PC-9 (cell line): Measurements from ENCODE around the gene PRELID1. TPM values are rescaled to one million over a fixed set of nuclear protein-coding genes. Genes with fewer than 3 reads are reported as not detected.
A peak's percentile ranks its signal among the peaks of the same experiment; 100 is the strongest.
"Not testable (repeated sequence)": the region's sequence is repeated elsewhere in the genome, so short reads cannot be mapped to it uniquely, and the experiment has no call there.

Experiments used
- BruUV-seq: library from RNA; stranded (reverse); fragments of 400-500 nt; replicated peaks from 2 replicates; lab custom pipeline; 2021; lab: Mats Ljungman, UMichigan
- CTCF ChIA-PET: fragments of 300-600 bp; sonication (Branson Sonifier 250); formaldehyde crosslinking; loops from one replicate; lab custom pipeline; 2022; ENCODE audit warnings: antibody characterized with exemption; lab: Charles Lee
- POLR2A ChIA-PET: fragments of 300-600 bp; sonication (Branson Sonifier 250); formaldehyde crosslinking; loops from one replicate; lab custom pipeline; 2022; ENCODE audit warnings: antibody characterized with exemption; ENCODE audit not compliant: unreplicated experiment; lab: Charles Lee
- DNase-seq, 2 experiments: peaks; one replicate each; pipeline versions ENCODE4 v3.0.0 to v3.0.0-alpha.2; 2015 to 2022; ENCODE audit warnings: mixed read lengths in 1 of 2
- H2AFZ ChIP-seq: fragments of 200-600 bp; sonication (generic); 2 replicates; pipeline ENCODE4 v1.8.1; 2017; ENCODE audit warnings: antibody characterized with exemption
- H3F3A ChIP-seq: fragments of 200-600 bp; sonication (generic); 2 replicates; pipeline ENCODE4 v1.8.1; 2017; ENCODE audit warnings: antibody characterized with exemption, mild to moderate bottlenecking, low read depth; ENCODE audit not compliant: insufficient read depth
- H3K27ac ChIP-seq: fragments of 200-600 bp; sonication (generic); 2 replicates; pipeline ENCODE4 v1.6.1; 2016; ENCODE audit warnings: mixed run types
- H3K27me3 ChIP-seq: fragments of 200-600 bp; sonication (generic); 2 replicates; pipeline ENCODE4 v1.6.1; 2016; ENCODE audit warnings: low read depth, mixed run types; ENCODE audit not compliant: insufficient read depth
- H3K36me3 ChIP-seq: fragments of 200-600 bp; sonication (generic); 2 replicates; pipeline ENCODE4 v1.6.1; 2016; ENCODE audit warnings: low read depth, mixed run types
- H3K4me1 ChIP-seq: fragments of 200-600 bp; sonication (generic); replicated peaks from 2 replicates; pipeline ENCODE4 v1.6.1; 2016; ENCODE audit warnings: mixed run types; ENCODE audit not compliant: insufficient read depth
- H3K4me2 ChIP-seq: fragments of 200-600 bp; sonication (generic); 2 replicates; pipeline ENCODE4 v1.6.1; 2017; ENCODE audit warnings: mixed run types
- H3K4me3 ChIP-seq: fragments of 200-600 bp; sonication (generic); 2 replicates; pipeline ENCODE4 v1.6.1; 2016; ENCODE audit warnings: mixed run types
- H3K79me2 ChIP-seq: fragments of 200-600 bp; sonication (generic); 2 replicates; pipeline ENCODE4 v1.6.1; 2017; ENCODE audit warnings: low read depth, mixed run types
- H3K9me2 ChIP-seq: fragments of 200-600 bp; sonication (generic); 2 replicates; pipeline ENCODE4 v1.8.1; 2017; ENCODE audit warnings: mild to moderate bottlenecking; ENCODE audit not compliant: insufficient read depth
- H3K9me3 ChIP-seq: fragments of 200-600 bp; sonication (generic); 2 replicates; pipeline ENCODE4 v1.8.1; 2016; ENCODE audit warnings: low read depth; ENCODE audit not compliant: insufficient read depth
- H4K20me1 ChIP-seq: fragments of 200-600 bp; sonication (generic); 2 replicates; pipeline ENCODE4 v1.8.1; 2017; ENCODE audit not compliant: insufficient read depth
- EZH2 ChIP-seq: fragments of 200-600 bp; sonication (generic); IDR thresholded peaks from 2 replicates; pipeline ENCODE4 v1.8.0; 2017; ENCODE audit warnings: antibody characterized with exemption, low read depth
- intact Hi-C: fragments of 100-400 bp; cut with micrococcal nuclease; formaldehyde crosslinking; loops from one replicate; pipeline ENCODE4 v1.10.0; 2022; ENCODE audit not compliant: unreplicated experiment
- total RNA-seq: library from RNA; stranded (reverse); gene quantifications from 2 replicates; pipeline ENCODE4 v1.2.3, GENCODE V29; 2021
- TF ChIP-seq, protein P1 (sequence below): fragments of 200-600 bp; sonication (generic); conservative IDR thresholded peaks from 2 replicates; pipeline ENCODE4 v1.6.1; 2017; ENCODE audit warnings: mixed run types, antibody characterized with exemption, mild to moderate bottlenecking, moderate library complexity

Gene PRELID1
- total RNA-seq, 1 experiment from 2014 or later = 189 TPM

DNA sequence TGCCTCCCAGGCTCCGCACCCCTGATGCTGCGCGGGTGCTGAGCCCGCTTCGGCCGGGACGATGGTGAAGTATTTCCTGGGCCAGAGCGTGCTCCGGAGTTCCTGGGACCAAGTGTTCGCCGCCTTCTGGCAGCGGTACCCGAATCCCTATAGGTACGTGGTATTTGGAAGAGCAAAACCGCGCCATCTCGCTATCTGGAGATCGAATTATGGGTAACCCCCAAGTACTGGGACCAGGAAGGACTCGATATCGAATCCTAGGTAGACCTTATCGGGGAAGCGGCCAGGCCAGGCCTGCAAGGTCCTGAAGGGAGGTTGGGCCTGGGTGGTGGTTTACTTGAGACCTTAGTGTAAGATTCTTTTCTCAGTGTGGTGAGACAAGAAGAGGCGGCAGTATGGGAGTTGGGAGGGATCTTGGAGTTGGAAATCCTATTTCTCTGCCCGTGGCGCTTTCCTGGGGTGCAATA is 359 bp downstream of the PRELID1 start:
- DNase-seq = no peak
- H3K4me1 ChIP-seq = peaks cover 40% of the 10 kb centered on the region
- TSS peak; percentile 56 for BruUV-seq

GRCh38 chr5:177304392-177305119 is 957 bp downstream of the PRELID1 start:
- H3K9me2 ChIP-seq = no peaks in the 10 kb centered on the region
- peaks cover 51% of the 10 kb centered on the region for H3F3A ChIP-seq
- no peaks in the 10 kb centered on the region for H3K27me3 ChIP-seq
- ChIA-PET CTCF (interaction anchor here (0.6 kb wide), 2 partner anchors 213 to 888 kb away, joined by 6 to 7 read pairs; partner anchors contain the start of gene CLTB), POLR2A (interaction anchor here (0.6 kb wide), 1 partner anchor 192 kb away, joined by 13 read pairs; no protein-coding TSS in a partner anchor)
- H2AFZ ChIP-seq = peak overlapping the region; percentile 85; the same call in 1 of the 2 replicates
- BruUV-seq = no TSS peak
- H4K20me1 ChIP-seq = peaks cover 25% of the 10 kb centered on the region
- H3K9me3 ChIP-seq = no peaks in the 10 kb centered on the region
- intact Hi-C loops = loop anchor here (5.0 kb wide), 3 partner anchors 167 to 657 kb away; partner anchors contain the start of genes DDX41 and TSPAN17
- peak overlapping the region; percentile 100 for H3K4me3 ChIP-seq
- H3K36me3 ChIP-seq = peaks cover 3% of the 10 kb centered on the region; the same call in 1 of the 2 replicates
- TF ChIP-seq, protein P1, sequence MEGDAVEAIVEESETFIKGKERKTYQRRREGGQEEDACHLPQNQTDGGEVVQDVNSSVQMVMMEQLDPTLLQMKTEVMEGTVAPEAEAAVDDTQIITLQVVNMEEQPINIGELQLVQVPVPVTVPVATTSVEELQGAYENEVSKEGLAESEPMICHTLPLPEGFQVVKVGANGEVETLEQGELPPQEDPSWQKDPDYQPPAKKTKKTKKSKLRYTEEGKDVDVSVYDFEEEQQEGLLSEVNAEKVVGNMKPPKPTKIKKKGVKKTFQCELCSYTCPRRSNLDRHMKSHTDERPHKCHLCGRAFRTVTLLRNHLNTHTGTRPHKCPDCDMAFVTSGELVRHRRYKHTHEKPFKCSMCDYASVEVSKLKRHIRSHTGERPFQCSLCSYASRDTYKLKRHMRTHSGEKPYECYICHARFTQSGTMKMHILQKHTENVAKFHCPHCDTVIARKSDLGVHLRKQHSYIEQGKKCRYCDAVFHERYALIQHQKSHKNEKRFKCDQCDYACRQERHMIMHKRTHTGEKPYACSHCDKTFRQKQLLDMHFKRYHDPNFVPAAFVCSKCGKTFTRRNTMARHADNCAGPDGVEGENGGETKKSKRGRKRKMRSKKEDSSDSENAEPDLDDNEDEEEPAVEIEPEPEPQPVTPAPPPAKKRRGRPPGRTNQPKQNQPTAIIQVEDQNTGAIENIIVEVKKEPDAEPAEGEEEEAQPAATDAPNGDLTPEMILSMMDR = no peak
- TF ChIP-seq EZH2 = no peak
- peak overlapping the region; percentile 97 for H3K4me2 ChIP-seq
- H3K79me2 ChIP-seq = peaks cover 25% of the 10 kb centered on the region
- DNase-seq = no peak
- peaks cover 40% of the 10 kb centered on the region for H3K4me1 ChIP-seq
- H3K27ac ChIP-seq = peak overlapping the region; percentile 39; the same call in 1 of the 2 replicates

More for the DNA sequence above, 359 bp downstream of the PRELID1 start:
- Histone ChIP-seq H3K9me3 (no peaks in the 10 kb centered on the region), H3K4me2 (peak overlapping the region; percentile 97), H2AFZ (peak overlapping the region; percentile 85), H3K79me2 (peaks cover 25% of the 10 kb centered on the region), H3K9me2 (no peaks in the 10 kb centered on the region), H3K4me3 (peak overlapping the region; percentile 100), H4K20me1 (peaks cover 25% of the 10 kb centered on the region), H3K27me3 (no peaks in the 10 kb centered on the region), H3K36me3 (peaks cover 3% of the 10 kb centered on the region; the same call in 1 of the 2 replicates), H3F3A (peaks cover 47% of the 10 kb centered on the region), H3K27ac (peak overlapping the region; percentile 39)
- TF ChIP-seq, protein P1 = no peak
- TF ChIP-seq EZH2 = no peak
- ChIA-PET CTCF (interaction anchor here (0.6 to 1.2 kb wide), 2 partner anchors 14 to 189 kb away, joined by 3 to 4 read pairs; no protein-coding TSS in a partner anchor), POLR2A (no interaction called here)
- intact Hi-C loops = loop anchor here (5.0 kb wide), 3 partner anchors 167 to 657 kb away; partner anchors contain the start of genes DDX41 and TSPAN17

DNA sequence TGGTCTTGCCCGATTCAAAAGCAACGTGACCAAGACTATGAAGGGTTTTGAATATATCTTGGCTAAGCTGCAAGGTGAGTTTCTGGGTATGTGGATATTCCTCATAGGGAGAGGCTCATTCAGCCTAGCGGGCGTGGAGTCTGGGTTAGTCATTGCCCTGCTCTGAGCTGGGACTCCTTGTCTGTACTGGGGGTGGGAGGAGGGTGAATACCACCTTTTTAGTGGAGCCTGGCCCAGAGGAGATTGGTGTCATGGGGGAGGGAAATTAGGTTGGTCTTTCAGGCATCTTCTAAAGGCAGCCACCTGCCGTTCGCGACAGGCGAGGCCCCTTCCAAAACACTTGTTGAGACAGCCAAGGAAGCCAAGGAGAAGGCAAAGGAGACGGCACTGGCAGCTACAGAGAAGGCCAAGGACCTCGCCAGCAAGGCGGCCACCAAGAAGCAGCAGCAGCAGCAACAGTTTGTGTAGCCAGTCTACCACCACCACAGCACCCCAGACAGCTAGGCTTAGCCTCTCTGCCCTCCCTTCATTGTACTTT is 2.6 kb downstream of the PRELID1 start:
- H3K36me3 ChIP-seq, H2AFZ ChIP-seq, H3K27me3 ChIP-seq, BruUV-seq, H3K9me2 ChIP-seq, H3K27ac ChIP-seq, DNase-seq, H3K9me3 ChIP-seq, H3K4me3 ChIP-seq, intact Hi-C loops, H3K4me2 ChIP-seq: not testable (repeated sequence)
- H4K20me1 ChIP-seq = peaks cover 13% of the 10 kb centered on the region
- peaks cover 28% of the 10 kb centered on the region for H3K4me1 ChIP-seq
- ChIA-PET POLR2A (interaction anchor here (0.6 kb wide), 1 partner anchor 157 kb away, joined by 3 read pairs; no protein-coding TSS in a partner anchor), CTCF (interaction anchor here (0.7 kb wide), 1 partner anchor 768 kb away, joined by 3 read pairs; no protein-coding TSS in a partner anchor)
- H3F3A ChIP-seq = peaks cover 45% of the 10 kb centered on the region
- peaks cover 25% of the 10 kb centered on the region for H3K79me2 ChIP-seq
